Keratinocyte (primary cell): Measurements from ENCODE around the gene SIGLEC1. TPM values are rescaled to one million over a fixed set of nuclear protein-coding genes. Genes with fewer than 3 reads are reported as not detected.

ENCODE experiments used
- DNase-seq: peaks from one replicate; pipeline ENCODE4 v3.0.0-alpha.2; 2011; ENCODE audit warnings: low read depth, missing footprints, low spot score
- FAIRE-seq: peaks from 2 replicates; lab custom pipeline; 2011; peaks lifted over from hg19 to GRCh38; lab: Jason Lieb, UNC
- H2AFZ ChIP-seq: 2 replicates; pipeline ENCODE4 v1.6.0; 2012; ENCODE audit warnings: low read length, control low read depth, inconsistent platforms; ENCODE audit not compliant: control insufficient read depth
- H3K27ac ChIP-seq: 2 replicates; pipeline ENCODE4 v1.5.1; 2011; ENCODE audit warnings: low read length; ENCODE audit not compliant: control insufficient read depth, insufficient read depth
- H3K27me3 ChIP-seq: 3 replicates; pipeline ENCODE4 v1.6.0; 2011; ENCODE audit warnings: low read length; ENCODE audit not compliant: control insufficient read depth, insufficient read depth; ENCODE audit errors: extremely low read depth
- H3K36me3 ChIP-seq, 2 experiments: 2 replicates in 1 of 2; 3 replicates in 1 of 2; pipeline ENCODE4 v1.5.1; 2011; ENCODE audit warnings: low read length in 2 of 2, mild to moderate bottlenecking in 1 of 2; ENCODE audit not compliant: control insufficient read depth in 2 of 2, insufficient read depth in 2 of 2; ENCODE audit errors: extremely low read depth in 1 of 2
- H3K4me1 ChIP-seq: 3 replicates; pipeline ENCODE4 v1.5.1; 2011; ENCODE audit warnings: low read length; ENCODE audit not compliant: control insufficient read depth, insufficient read depth; ENCODE audit errors: extremely low read depth
- H3K4me2 ChIP-seq: 3 replicates; pipeline ENCODE4 v1.6.0; 2011; ENCODE audit warnings: low read depth, low read length; ENCODE audit not compliant: control insufficient read depth, insufficient read depth; ENCODE audit errors: extremely low read depth
- H3K4me3 ChIP-seq, 3 experiments: fragments of 200-600 bp in 1 of 3; sonication (generic) in 1 of 3; 2 replicates in 2 of 3; 3 replicates in 1 of 3; pipeline ENCODE4 v1.5.1; 2011 to 2016; ENCODE audit warnings: low read length in 3 of 3, mild to moderate bottlenecking in 3 of 3, control low read depth in 2 of 3, inconsistent platforms in 1 of 3, low read depth in 1 of 3, mixed read lengths in 1 of 3, mixed run types in 1 of 3, moderate library complexity in 1 of 3; ENCODE audit not compliant: control insufficient read depth in 2 of 3, insufficient read depth in 2 of 3; ENCODE audit errors: extremely low read depth in 1 of 3
- H3K79me2 ChIP-seq: 2 replicates; pipeline ENCODE4 v1.6.0; 2012; ENCODE audit warnings: low read length; ENCODE audit not compliant: control insufficient read depth, insufficient read depth
- H3K9ac ChIP-seq: 3 replicates; pipeline ENCODE4 v1.6.0; 2011; ENCODE audit warnings: low read length; ENCODE audit not compliant: control insufficient read depth, insufficient read depth; ENCODE audit errors: extremely low read depth
- H3K9me1 ChIP-seq: 3 replicates; pipeline ENCODE4 v1.6.0; 2011; ENCODE audit warnings: low read length; ENCODE audit not compliant: control insufficient read depth, insufficient read depth; ENCODE audit errors: extremely low read depth
- H3K9me3 ChIP-seq: 2 replicates; pipeline ENCODE4 v1.5.1; 2012; ENCODE audit warnings: low read depth, low read length; ENCODE audit not compliant: control insufficient read depth
- H4K20me1 ChIP-seq: 3 replicates; pipeline ENCODE4 v1.6.0; 2011; ENCODE audit warnings: low read length; ENCODE audit not compliant: control insufficient read depth, insufficient read depth; ENCODE audit errors: extremely low read depth
- EZH2 ChIP-seq: IDR thresholded peaks from one replicate; pipeline ENCODE4 v1.6.1; 2012; ENCODE audit warnings: inconsistent platforms, mild to moderate bottlenecking, low read length, moderate library complexity
- dilution Hi-C: fragments of 300-500 bp; cut with MboI; formaldehyde crosslinking; loops from one replicate; pipeline ENCODE4 v1.7.0; 2020; ENCODE audit warnings: low sequenced_read_pairs; ENCODE audit not compliant: extremely low pct_ligation_motif_present
- polyA plus RNA-seq, 5 experiments: library from polyadenylated mRNA; depleted of rRNA in 3 of 5; stranded (reverse) in 3 of 5; stranded (forward) in 1 of 5; unstranded in 1 of 5; fragments of >200 nt; gene quantifications; 1 replicate in 1 of 5; 2 replicates in 3 of 5; 3 replicates in 1 of 5; pipeline versions ENCODE4 v1.2.1 to v1.2.3, GENCODE V29; 2011 to 2012; ENCODE audit warnings: missing spikeins in 2 of 5, low read depth in 1 of 5, low replicate concordance in 1 of 5
- TF ChIP-seq, protein P1 (sequence below), 3 experiments: IDR thresholded peaks in 1 of 3; conservative IDR thresholded peaks in 1 of 3; optimal IDR thresholded peaks in 1 of 3; 2 replicates in 2 of 3; 3 replicates in 1 of 3; pipeline versions ENCODE3 to v1.5.1; 2011; ENCODE audit warnings: low read length in 3 of 3, mild to moderate bottlenecking in 3 of 3, moderate library complexity in 2 of 3, control low read depth in 1 of 3, inconsistent platforms in 1 of 3; ENCODE audit not compliant: insufficient read depth in 2 of 3; ENCODE audit errors: extremely low read depth in 1 of 3

Gene SIGLEC1
- polyA plus RNA-seq, 1 donor (not counting 4 experiments of a cell fraction or from before 2014, with no cell fraction given): not detected

DNA sequence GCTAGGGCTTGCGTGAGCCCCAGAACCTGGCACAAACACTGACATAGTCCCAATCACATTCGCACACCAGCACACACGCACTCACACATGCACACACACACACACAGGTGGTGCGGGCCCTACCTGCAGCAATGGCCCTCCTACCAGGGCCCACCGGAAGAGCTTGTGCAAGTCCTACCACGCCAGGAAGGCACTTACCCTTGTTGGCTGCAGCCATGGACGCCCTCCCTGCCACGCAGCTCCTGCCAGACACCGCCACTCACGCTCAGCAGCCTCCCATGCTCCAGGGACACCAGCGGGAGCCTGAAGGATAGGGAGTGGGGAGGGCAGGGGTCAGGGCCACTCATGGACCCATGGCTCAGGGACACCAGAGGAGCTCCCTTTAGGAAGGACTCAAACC, 47.5 kb upstream of the SIGLEC1 start:
- FAIRE-seq: no peak
- Histone ChIP-seq H3K4me1 (no peaks in the 10 kb centered on the region), H3K4me3 (no peak overlapping the region), H3K4me2 (no peak overlapping the region), H2AFZ (no peak overlapping the region), H3K9me1 (no peaks in the 10 kb centered on the region), H3K36me3 (peaks cover 4 to 18% of the 10 kb centered on the region in 2 experiments), H3K9ac (no peak overlapping the region), H3K27ac (no peak overlapping the region), H3K9me3 (no peaks in the 10 kb centered on the region), H4K20me1 (no peaks in the 10 kb centered on the region), H3K79me2 (peaks cover 4% of the 10 kb centered on the region), H3K27me3 (no peaks in the 10 kb centered on the region)
- no peak for DNase-seq
- no peak for TF ChIP-seq EZH2
- TF ChIP-seq, protein P1, sequence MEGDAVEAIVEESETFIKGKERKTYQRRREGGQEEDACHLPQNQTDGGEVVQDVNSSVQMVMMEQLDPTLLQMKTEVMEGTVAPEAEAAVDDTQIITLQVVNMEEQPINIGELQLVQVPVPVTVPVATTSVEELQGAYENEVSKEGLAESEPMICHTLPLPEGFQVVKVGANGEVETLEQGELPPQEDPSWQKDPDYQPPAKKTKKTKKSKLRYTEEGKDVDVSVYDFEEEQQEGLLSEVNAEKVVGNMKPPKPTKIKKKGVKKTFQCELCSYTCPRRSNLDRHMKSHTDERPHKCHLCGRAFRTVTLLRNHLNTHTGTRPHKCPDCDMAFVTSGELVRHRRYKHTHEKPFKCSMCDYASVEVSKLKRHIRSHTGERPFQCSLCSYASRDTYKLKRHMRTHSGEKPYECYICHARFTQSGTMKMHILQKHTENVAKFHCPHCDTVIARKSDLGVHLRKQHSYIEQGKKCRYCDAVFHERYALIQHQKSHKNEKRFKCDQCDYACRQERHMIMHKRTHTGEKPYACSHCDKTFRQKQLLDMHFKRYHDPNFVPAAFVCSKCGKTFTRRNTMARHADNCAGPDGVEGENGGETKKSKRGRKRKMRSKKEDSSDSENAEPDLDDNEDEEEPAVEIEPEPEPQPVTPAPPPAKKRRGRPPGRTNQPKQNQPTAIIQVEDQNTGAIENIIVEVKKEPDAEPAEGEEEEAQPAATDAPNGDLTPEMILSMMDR (optimal IDR thresholded peaks at IDR 0.05 in 1 of 3, IDR thresholded peaks at IDR 0.05 in 1 of 3, conservative IDR thresholded peaks at IDR 0.05 in 1 of 3; ENCODE audit: extremely low read depth in 1 of 3, insufficient read depth in 2 of 3, low read length in 3 of 3): no peak
- dilution Hi-C loops: no loop called here

DNA sequence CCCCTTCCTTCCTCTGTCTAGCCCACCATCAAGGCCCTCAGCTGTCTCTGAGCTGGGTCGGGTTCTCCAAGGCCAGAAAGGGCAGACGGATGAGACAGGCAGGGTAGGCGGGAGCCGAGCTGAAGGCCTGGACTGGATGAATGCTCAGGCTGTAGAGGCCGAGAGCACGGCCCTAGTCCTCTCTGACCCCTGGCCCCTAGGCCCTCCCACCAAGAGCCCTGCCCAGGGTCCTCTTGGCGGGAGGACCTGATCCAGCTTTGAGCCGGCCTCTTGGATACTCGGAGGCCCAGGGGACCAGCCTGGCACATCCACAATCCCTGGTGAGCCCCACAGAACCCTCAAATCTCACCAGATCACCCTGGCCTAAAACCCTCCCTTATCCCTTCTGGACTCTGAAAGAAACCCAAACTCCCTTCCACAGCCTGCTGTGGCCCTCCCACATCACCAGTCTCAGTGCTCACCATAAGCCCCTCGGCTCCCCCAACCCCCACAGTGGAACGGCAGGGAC, 47.0 kb upstream of the SIGLEC1 start:
- Histone ChIP-seq H3K4me3 (no peak overlapping the region), H4K20me1 (no peaks in the 10 kb centered on the region), H2AFZ (no peak overlapping the region), H3K36me3 (peaks cover 4 to 16% of the 10 kb centered on the region in 2 experiments), H3K9me1 (no peaks in the 10 kb centered on the region), H3K9ac (no peak overlapping the region), H3K4me2 (no peak overlapping the region), H3K79me2 (peaks cover 3% of the 10 kb centered on the region), H3K4me1 (no peaks in the 10 kb centered on the region), H3K27ac (no peak overlapping the region), H3K9me3 (no peaks in the 10 kb centered on the region), H3K27me3 (no peaks in the 10 kb centered on the region)
- dilution Hi-C loops: no loop called here
- FAIRE-seq: no peak
- TF ChIP-seq EZH2: no peak
- TF ChIP-seq, protein P1 (optimal IDR thresholded peaks at IDR 0.05 in 1 of 3, IDR thresholded peaks at IDR 0.05 in 1 of 3, conservative IDR thresholded peaks at IDR 0.05 in 1 of 3; ENCODE audit: extremely low read depth in 1 of 3, insufficient read depth in 2 of 3, low read length in 3 of 3): no peak
- DNase-seq: no peak
